T-helper 2 cell treated with Interferon-gamma antibody and Interleukin-4, amounts not matched to agents 5 μg/mL and 100 μg/mL, for 36 hours (primary cell): ENCODE results near the gene CAMK1D.

Experiments used
- DNase-seq: peaks from one replicate; pipeline ENCODE4 v3.0.0; 2021; ENCODE audit warnings: low spot score
- H3K27ac Mint-ChIP-seq: one replicate; pipeline ENCODE4 v1.8.0; 2021; ENCODE audit warnings: mild to moderate bottlenecking, mixed read lengths
- H3K27me3 Mint-ChIP-seq: one replicate; pipeline ENCODE4 v1.8.0; 2021; ENCODE audit warnings: low read depth, mixed read lengths
- H3K36me3 Mint-ChIP-seq: one replicate; pipeline ENCODE4 v1.8.0; 2021; ENCODE audit warnings: low read depth, mixed read lengths
- H3K4me1 Mint-ChIP-seq: one replicate; pipeline ENCODE4 v1.8.0; 2021; ENCODE audit warnings: low read depth, mixed read lengths
- H3K4me3 Mint-ChIP-seq: one replicate; pipeline ENCODE4 v1.8.0; 2022; ENCODE audit warnings: mild to moderate bottlenecking, moderate library complexity, mixed read lengths
- H3K9me3 Mint-ChIP-seq: one replicate; pipeline ENCODE4 v1.8.0; 2021; ENCODE audit warnings: mixed read lengths

CAMK1D gene

DNA sequence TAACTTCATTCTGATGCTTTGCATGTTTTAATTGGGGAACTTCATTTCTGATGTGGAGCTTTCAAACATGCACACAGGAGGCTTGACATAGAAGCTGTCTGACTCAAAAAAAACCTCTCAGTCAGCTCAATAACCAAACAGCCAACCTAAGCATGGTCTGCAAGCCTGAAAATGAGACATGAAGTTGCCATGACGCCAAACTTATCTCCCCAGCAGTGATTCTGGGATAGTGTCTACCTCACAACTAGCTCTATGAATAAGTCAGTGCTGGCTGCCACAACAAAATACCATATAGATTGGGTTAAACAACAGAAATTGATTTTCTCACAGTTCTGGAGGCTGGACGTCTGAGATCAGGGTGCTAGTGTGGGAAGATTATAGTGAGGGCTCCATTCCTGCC lies 408.0 kb downstream of the CAMK1D start:
- Mint-ChIP-seq H3K36me3 (no peaks in the 10 kb centered on the region), H3K27ac (no peak overlapping the region), H3K4me1 (no peaks in the 10 kb centered on the region), H3K9me3 (no peaks in the 10 kb centered on the region), H3K4me3 (no peak overlapping the region), H3K27me3 (no peaks in the 10 kb centered on the region)
- DNase-seq: no peak

- Mint-ChIP-seq H3K9me3 (no peaks in the 10 kb centered on the region), H3K27ac (no peak overlapping the region), H3K4me1 (no peaks in the 10 kb centered on the region), H3K27me3 (no peaks in the 10 kb centered on the region), H3K36me3 (no peaks in the 10 kb centered on the region), H3K4me3 (no peak overlapping the region)
- no peak for DNase-seq
Measured at GRCh38 chr10:12758271-12758670, 408.9 kb downstream of the CAMK1D start.

DNA sequence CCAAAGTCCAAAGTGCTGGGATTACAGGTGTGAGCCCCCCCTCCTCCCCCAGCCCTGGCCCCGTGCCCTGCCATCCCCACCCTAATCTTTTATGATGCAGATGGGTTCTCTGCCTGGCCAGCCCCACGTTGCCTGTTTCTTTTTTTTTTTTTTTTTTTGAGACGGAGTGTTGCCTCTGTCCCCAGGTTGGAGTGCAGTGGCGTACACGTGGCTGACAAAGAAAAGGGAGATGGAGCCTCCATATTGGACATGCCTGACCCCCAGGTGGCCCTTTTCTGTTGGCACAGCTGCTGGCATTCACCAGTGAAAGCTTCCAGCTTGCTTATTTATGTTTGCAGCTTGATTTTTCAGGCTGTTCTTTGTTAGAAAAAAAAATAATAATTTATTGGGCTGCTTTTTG lies 416.9 kb downstream of the CAMK1D start:
- Mint-ChIP-seq H3K27ac (no peak overlapping the region), H3K4me3 (no peak overlapping the region), H3K36me3 (no peaks in the 10 kb centered on the region), H3K4me1 (no peaks in the 10 kb centered on the region), H3K9me3 (peaks cover 4% of the 10 kb centered on the region), H3K27me3 (no peaks in the 10 kb centered on the region)
- DNase-seq: no peak

DNA sequence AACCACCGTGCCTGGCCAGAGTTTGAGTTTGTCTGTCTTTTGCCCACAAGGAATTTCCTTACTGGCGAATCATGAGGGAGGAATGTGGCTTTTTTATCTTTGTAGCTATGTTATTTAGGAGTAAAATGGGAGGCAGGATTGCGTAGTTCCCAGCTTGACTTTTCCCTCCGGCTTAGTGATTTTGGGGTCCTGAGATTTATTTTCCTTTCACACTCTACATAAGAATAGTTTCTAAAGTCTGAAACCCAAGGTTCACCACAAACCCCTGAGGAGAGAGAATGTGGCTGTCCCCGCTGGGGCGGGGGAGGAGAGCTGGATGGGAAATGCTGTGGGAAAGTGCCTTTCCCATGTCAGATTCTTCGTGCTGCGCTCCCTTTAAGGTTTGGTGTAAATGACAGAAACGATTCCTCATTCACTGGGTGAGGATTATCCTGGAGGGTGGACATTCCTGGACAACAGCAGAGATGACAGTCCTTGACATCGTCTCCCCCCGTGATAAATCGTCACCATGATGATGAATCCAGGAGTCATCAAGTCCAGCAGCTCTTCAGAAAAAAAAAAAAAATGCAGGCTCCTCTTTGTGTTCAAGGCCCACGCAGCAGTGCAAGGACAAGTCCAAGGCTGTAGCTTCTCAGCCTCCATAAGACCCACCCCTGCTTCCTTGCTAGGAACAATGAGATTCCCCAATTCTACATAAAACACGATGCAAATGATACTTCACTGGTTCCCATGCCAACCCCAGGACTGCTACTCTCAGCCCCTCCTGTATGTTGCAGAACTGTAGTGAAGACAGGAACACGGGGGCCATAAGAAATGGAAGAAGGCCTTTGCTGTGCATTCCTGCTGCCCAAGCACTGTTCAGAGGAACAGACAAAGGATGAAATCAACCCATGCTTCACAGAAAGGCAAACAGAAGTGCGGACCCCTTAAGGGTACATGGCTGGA lies 419.1 kb downstream of the CAMK1D start:
- Mint-ChIP-seq H3K4me1 (no peaks in the 10 kb centered on the region), H3K27ac (no peak overlapping the region), H3K9me3 (peaks cover 4% of the 10 kb centered on the region), H3K36me3 (no peaks in the 10 kb centered on the region), H3K4me3 (no peak overlapping the region), H3K27me3 (no peaks in the 10 kb centered on the region)
- no peak for DNase-seq

DNA sequence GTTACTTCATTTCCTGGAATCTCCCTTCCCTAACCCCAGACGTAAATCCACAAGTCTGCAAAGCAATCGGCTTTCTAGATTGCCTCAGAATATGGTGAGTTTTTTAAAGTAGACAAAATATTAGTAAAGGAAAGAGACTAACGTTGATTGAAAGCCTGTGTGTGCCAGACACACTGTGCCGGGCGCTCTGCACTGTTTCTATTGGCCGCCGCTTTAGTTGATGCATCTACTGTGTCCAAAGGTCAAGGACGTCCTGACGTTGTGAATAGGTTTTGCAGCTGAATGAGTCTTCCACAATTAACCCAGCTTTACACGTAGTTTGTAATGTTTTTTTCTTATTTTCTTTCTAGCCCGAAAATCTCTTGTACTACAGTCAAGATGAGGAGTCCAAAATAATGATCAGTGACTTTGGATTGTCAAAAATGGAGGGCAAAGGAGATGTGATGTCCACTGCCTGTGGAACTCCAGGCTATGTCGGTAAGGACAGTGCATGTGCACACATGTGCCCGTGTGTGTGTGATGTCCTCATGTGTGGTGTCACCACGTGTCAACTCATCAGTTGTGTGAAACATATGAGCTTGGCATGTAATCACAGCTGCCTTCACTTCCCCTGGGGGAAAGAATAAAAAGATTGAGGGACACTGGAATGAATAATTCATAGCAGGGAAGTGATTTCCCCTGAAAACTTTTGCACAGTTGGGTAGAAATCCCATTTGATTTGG lies 420.1 kb downstream of the CAMK1D start:
- no peak for DNase-seq
- Mint-ChIP-seq H3K27me3 (no peaks in the 10 kb centered on the region), H3K27ac (no peak overlapping the region), H3K9me3 (peaks cover 4% of the 10 kb centered on the region), H3K4me1 (no peaks in the 10 kb centered on the region), H3K36me3 (no peaks in the 10 kb centered on the region), H3K4me3 (no peak overlapping the region)

- H3K36me3 Mint-ChIP-seq: no peaks in the 10 kb centered on the region
- no peaks in the 10 kb centered on the region for H3K4me1 Mint-ChIP-seq
- H3K4me3 Mint-ChIP-seq: no peak overlapping the region
Measured at GRCh38 chr10:12771981-12772760, 422.8 kb downstream of the CAMK1D start.

DNA sequence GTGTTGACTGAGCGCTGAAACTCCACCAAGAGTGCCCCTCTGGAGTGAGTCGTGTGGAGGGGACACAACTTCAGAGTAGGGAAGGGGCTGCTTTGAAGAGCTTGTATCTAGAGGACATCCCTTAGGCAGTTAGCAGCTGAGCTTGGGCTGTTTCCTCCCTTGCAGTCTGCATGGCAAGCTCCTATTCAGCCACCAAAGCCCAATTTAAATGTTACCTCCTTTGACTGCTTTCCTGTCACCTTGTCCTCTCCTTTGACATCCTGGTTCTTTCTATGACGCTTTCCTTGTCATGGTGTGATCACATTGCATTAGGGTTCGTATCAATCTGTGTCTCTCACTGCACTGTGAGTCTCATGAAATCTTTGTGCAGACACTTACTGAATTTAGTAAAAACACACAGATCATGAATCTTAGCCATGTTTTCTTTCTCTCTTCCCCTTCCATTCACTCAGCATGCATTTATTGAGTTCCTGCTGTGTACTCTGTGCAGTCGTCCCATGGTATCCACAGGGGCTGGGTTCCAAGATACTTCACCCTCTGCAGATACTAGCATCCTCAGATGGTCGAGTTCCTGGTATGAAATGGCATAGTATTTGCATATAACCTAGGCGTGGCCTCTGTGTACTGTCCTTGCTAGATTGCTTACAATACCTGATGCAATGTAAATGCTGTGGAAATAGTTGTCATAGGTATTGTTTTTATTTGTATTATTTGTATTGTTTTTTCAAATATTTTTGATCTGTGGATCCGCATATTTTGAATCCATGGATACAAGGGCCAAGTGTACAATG lies 423.6 kb downstream of the CAMK1D start:
- Mint-ChIP-seq H3K27me3 (no peaks in the 10 kb centered on the region), H3K4me1 (no peaks in the 10 kb centered on the region), H3K36me3 (no peaks in the 10 kb centered on the region), H3K9me3 (peaks cover 4% of the 10 kb centered on the region), H3K27ac (no peak overlapping the region), H3K4me3 (no peak overlapping the region)
- no peak for DNase-seq

More at GRCh38 chr10:12771981-12772760, 422.8 kb downstream of the CAMK1D start:
- DNase-seq: no peak
- H3K9me3 Mint-ChIP-seq: peaks cover 4% of the 10 kb centered on the region
- H3K27ac Mint-ChIP-seq: no peak overlapping the region
- H3K27me3 Mint-ChIP-seq: no peaks in the 10 kb centered on the region

GRCh38 chr10:12774204-12774894 lies 425.0 kb downstream of the CAMK1D start:
- Mint-ChIP-seq H3K4me3 (no peak overlapping the region), H3K27me3 (no peaks in the 10 kb centered on the region), H3K4me1 (no peaks in the 10 kb centered on the region), H3K27ac (no peak overlapping the region), H3K36me3 (no peaks in the 10 kb centered on the region), H3K9me3 (peaks cover 4% of the 10 kb centered on the region)
- DNase-seq: no peak

DNA sequence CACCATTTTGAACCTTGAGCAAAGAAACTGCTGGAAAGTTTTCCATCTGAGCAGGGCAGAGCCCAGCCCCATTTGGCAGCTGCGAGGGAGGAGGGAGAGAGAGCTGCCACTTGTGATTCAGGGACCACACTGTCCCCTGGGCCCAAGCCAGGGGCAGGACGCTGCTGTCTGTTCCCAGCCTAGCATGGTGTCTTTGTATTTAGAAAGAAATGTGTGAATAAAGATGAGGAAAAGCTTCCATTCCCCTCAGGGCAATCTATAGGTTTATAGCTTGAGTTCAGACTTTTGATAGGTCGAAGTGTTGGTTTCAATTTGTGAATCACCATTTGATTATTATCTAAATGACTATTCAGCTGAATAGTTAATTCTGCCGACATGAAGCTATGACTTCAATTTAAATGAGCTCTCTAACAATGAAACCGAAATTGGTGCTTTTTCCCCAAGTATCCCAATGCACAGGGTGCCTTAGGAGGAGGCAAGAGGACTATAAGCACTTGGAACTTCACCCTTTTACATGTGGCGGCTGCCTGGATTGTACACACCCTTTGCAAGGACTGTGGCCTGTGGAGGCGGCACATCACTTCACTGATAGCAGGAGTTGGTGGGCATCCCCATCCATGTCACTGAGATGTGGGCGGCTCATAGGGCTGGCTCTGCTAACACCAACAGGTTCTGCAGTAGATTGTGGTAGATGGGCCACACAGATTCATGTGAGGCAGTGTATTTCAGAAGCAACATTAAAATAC lies 428.7 kb downstream of the CAMK1D start:
- Mint-ChIP-seq H3K36me3 (no peaks in the 10 kb centered on the region), H3K9me3 (no peaks in the 10 kb centered on the region), H3K4me3 (no peak overlapping the region), H3K4me1 (peaks cover 5% of the 10 kb centered on the region), H3K27me3 (no peaks in the 10 kb centered on the region), H3K27ac (no peak overlapping the region)
- DNase-seq: peak; percentile 43

DNA sequence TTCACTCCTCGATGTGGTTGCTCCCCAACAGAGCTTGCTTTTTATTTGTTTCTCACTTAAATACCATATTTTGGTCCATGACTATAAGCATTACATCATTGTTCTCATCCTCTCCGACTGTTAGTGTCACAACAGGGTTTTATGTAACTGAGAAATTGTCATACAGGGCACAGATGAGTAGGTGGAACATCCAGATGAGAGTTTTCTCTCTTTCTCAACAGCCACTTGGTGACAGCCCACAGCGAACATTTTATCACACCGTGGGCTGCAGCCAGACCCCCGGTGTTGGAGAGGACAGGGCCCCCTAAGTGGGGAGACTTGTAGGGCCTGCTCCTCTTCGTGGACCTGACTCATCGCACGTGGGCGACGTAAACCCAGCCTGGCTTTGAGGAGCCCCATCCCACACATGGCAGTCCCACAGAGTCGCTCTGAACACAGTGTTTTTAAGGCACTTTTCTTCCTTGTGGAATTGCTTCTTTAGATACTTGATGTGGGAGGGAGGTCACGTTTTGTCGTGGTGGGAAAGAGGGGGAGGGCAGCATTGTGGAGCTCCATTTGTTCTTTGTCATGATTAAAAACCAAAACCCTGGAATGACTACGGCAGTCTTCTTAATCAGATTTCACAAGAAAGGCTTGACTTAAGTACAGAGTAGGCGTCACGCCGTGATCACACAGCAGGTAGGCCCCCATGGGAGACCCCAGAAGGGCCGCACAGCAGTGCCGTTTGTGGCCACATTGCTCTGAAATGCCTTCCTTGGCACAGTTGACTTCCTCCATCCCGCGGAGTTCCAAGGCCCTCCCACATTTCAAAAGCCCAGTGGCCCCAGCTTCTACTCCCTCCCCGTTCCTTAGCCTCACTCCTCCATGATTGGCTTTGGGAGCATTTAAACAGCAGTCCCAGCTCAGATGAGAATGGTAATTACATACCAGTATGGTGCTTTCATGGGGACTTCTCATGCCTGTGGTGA lies 431.6 kb downstream of the CAMK1D start:
- peak; percentile 51 for DNase-seq
- H3K27me3 Mint-ChIP-seq: no peaks in the 10 kb centered on the region
- H3K4me1 Mint-ChIP-seq: peaks cover 5% of the 10 kb centered on the region
- H3K27ac Mint-ChIP-seq: no peak overlapping the region
- no peaks in the 10 kb centered on the region for H3K36me3 Mint-ChIP-seq
- no peak overlapping the region for H3K4me3 Mint-ChIP-seq
- no peaks in the 10 kb centered on the region for H3K9me3 Mint-ChIP-seq

GRCh38 chr10:12781976-12782375 lies 432.6 kb downstream of the CAMK1D start:
- Mint-ChIP-seq H3K4me3 (no peak overlapping the region), H3K27me3 (no peaks in the 10 kb centered on the region), H3K9me3 (no peaks in the 10 kb centered on the region), H3K36me3 (no peaks in the 10 kb centered on the region), H3K4me1 (peaks cover 5% of the 10 kb centered on the region), H3K27ac (no peak overlapping the region)
- no peak for DNase-seq
